NCI-H1930 (cell line): ENCODE measurements around the gene CNTN6.

Experiments
- DNase-seq, 2 experiments: peaks; one replicate each; lab custom pipeline; 2025; lab: John Stamatoyannopoulos, UW

Gene CNTN6

DNA sequence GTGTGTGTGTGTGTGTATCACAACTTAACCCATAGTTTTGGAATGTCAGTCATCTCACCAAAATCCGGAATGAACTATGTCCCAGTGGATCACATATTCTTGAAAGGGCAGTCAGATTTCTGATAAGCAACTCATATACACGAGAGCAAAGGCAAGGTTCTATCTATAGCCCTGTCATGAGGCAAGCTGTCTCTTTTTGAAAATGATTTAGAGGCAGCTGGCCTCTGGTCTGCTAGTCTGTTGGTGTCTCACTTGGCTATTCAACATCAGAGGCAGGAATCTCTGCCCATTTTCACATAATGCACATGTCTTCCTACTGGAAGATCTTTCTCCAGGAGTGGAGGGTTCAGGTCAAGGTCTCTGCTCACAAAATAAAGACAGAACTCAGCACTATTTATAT lies 79.8 kb downstream of the CNTN6 start:
- no peak for DNase-seq

DNA sequence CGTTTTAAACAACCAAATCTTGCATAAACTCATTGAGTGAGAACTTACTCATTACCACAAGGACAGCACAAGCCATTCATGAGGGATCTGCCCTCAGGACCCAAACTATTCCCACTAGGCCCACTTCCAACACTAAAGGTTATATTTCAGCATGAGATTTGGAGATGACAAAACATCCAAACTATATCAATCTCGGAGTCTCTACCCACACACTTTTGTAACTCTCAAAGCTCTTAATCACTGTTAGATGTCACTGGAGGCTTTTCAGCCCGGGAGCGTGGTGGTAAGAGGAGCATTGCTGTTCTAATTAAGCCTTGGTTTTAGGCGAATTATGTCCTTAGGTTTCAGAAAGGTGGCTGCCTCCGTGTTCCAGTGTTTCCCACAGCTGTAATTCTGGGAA lies 86.3 kb downstream of the CNTN6 start:
- DNase-seq = no peak

DNA sequence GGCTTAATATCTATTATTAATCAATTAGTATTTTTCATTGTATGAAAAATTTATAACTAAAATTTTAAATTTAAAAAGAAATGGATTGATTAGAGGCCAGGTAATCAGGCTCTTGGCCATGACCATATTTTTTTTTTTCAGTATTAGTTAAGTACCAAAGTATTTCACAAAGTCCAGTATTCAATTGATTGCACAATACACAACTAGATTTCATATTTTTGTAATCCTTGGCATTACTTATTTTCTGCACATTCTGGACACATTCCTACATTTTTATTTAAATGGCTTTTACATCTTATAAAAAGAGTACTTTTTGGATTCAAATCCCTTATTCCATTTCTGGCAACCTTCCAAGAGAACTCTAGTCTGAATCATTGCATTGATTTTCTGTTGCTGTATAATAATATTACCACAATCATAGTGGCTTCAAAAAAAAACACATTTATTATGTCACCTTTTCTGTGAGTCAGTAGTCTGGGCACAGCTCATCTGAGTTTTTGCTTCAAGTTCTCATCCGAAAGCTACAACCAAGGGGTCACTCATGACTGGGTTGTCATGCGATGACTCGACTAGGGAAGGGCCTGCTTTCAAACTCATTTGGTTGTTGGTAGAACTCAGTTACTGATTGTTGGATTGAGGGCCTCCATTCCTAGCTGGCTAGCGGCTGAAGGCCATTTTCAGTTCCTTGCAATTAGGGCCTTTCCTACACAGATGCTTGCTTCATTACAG lies 90.7 kb downstream of the CNTN6 start:
- DNase-seq = no peak

DNA sequence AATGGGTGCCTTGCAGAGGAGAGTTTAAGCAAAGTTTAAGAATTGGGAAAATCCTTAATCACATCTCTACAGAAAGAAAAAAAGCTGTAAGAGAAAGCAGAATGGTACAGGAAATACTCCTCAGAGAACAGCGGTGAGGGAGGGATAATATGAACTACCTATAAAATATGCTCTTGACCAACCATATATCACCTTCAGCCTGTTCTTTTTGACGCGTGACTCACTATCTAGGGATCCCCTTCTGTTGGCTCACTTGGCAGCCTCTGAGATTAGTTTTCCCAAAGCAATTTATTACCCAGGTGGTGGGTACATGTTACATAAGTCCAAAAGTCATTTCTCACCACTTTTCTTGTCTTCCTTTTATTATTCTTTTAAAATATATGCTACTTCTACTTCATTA lies 97.7 kb downstream of the CNTN6 start:
- DNase-seq = no peak

DNA sequence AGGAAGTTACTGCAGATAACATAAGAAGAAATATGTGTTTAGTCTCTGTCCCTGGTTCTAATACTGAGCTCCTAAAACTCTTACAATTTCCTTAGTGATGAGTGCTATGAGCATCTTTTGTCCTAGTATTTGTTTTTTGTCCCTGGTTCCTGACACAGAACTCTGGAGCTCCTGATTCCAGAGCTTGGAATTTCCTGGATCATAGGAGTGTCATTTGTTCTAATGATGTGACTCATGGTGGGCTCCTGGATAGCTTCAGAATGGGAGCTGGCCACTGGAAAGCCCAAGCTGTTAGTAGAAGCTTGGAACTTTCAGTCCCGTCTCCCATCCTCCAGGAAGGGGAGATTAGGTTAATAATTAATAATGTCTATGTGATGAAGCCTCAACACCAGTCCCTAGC lies 98.2 kb downstream of the CNTN6 start:
- no peak for DNase-seq

DNA sequence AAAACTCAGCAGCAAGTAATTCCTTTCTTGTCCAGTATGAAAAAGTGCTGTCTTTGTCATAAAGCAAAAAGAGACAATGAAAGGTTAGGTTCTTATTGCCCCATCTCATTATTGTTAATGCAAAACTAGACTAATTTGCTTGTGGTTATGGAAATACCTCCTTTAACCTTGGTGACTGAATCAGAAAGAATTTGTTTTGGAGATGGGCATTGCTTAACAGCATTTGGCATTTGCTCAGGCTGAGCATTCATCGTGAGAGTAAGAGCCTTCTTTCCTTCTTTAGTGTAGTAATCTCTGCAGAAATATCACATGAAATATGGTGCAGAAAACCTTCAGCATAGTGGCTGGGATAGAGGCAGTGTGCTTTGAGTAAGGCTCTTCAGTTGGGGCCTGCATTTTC lies 103.1 kb downstream of the CNTN6 start:
- DNase-seq = no peak

DNA sequence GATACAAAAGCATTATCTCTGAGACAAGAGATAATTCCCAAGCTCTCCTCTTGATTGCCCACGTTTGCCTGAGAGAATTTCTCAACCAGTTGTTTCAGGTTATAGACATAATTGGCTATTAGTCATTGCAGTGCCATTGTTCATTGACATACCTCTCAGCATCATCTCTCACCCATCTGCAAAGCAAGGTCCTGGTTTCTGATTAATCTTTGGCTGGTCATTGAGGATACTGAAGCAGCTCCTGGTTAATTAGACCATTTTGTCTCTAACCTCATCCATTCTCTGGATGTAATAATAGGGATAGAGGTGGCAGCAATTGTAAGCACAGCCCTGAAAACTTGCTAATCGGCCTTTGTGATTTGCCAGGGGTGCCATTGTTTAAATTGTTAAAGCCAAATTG lies 104.2 kb downstream of the CNTN6 start:
- DNase-seq = no peak

DNA sequence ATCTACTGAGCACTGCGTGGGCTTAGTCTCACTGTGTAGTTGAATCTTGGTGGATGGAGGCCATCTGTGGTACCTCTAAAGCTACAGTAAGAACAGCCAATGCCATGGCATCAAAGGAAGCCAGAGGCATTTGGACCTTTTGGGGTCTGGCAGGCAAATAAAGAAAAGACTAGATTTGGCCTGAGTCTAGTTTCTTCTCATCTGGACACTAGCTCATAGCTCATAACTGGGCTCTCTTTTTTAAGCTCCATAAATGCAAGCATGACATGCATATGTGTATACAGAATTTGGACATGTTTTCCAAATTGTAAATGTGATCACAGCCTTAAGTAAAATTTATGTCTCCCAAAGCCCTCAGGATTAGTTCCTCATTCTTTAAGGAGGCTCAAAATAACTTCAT lies 107.5 kb downstream of the CNTN6 start:
- no peak for DNase-seq

DNA sequence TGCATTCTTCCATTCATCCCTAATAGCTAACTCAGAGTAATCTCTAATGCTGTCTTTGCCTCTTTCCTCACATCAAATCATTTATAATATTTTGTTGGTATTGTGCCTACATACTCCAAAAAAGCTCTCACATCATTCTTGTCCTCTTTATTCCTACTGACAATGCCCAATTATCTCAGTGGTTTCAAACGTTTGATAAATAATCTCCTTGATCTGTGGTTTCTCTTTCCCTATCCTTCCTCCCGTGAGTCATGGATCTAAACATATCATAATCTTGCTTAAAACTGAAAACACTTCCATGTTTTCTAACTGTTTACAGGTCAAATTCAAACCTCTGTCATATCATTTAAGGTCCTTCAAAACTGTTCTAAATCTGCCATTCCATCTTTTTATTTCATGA lies 115.1 kb downstream of the CNTN6 start:
- DNase-seq = no peak

DNA sequence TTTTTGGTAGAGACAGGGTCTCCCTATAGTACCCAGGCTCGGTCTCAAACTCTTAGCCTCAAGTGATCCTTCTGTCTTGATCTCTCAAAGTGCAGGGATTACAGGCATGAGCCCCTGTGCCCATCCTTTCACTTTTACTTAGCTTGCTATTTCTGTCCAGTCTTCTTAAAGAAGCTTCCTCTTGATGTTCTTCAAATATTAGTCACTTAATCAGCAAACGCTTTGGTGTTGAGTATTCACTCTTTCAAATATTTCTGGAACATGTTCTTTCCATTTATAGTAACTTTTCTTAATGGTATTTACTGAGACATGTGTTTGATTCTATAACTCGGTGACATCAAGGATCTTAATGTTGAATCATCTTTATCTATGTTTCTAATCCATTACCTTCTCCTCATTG lies 122.1 kb downstream of the CNTN6 start:
- no peak for DNase-seq

DNA sequence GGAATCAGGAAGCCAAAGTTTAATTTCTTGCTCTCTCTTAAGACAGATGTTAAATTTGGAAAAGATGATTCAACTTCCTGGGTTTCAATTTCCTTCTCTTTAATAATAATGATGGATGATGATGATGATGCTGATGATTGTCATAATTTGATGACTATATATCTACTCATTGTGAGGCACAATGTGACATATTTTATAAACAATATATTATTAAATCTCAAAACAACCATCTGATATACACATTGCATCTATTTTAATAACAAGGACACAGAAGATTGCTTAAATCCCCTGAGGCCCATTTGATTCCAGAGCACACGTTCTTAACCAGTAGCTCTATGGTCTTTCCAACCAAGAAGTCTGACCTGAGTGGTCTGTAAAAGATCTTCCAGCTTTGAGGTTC lies 124.0 kb downstream of the CNTN6 start:
- no peak for DNase-seq

DNA sequence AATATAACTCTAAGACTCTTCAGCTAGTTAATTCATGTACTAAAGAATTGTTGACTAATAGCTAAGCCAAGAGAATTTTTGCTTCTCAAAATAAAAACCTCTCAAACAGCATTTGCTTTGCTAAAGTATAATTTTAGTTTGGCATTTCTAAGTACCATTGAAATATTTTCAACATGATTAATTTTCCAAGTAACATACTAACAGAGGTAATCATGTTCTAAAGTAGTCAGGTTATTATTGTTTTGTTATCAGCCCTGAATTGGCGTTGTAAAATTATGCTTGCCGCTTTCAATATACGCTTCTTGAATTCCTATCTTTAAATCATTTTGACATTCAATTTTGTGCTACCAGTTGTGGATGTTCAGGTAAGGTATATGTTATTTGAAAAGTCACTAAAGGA lies 134.3 kb downstream of the CNTN6 start:
- DNase-seq = no peak

DNA sequence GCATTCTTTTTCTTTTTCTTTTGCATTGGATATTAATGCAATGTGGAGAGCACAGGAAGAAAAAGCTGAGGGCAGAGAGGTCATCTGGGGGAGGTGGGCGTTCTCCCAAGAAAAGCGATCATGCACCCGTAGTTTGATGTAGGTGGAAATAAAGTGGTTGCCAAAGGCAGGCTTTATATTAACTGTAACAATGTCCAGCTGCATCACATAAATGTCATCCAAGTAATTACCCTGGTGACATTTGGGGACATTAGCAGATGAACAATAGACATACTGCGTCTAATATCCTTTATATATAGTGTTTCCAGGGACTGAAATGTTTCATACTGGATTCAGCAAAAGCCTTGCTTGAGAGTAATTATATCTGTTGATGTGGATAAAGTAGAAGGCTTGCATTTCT lies 135.5 kb downstream of the CNTN6 start:
- DNase-seq = no peak

DNA sequence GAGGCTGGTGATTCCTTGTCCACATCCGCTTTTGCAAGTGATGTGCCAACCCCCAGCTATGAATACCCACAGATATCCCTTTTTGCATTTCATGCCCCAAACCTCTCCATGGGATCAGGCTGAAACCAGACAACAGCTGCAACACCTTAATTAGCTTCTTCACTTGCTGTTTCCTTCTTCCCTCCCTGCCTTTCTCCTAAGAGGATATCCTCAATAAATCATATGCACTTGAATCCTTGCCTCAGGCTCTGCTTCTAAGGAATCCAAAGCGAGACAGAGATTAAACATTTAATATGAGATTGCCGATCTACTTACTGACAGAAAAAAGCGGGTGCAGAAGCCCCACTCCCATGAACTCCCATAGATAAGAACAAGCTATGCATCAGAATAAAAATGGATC lies 138.1 kb downstream of the CNTN6 start:
- no peak for DNase-seq

DNA sequence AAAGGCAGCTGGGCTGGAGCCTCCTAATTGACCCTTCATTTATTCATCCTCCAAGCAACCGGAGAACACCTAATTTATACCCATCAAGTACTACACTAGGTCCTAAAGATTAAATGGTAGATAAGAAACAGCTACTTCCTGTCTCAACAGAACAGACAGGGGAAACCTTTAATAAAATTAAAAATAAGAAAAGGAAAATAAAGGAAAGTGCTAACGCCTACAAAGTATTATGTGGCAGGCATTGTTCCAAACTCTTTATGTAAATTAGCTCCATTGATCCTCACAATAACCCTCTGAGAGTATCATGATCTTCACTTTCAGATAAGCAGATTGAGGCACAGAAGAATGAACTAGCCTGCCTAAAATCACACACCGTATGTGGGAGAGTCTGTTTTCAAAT lies 139.5 kb downstream of the CNTN6 start:
- DNase-seq = no peak

DNA sequence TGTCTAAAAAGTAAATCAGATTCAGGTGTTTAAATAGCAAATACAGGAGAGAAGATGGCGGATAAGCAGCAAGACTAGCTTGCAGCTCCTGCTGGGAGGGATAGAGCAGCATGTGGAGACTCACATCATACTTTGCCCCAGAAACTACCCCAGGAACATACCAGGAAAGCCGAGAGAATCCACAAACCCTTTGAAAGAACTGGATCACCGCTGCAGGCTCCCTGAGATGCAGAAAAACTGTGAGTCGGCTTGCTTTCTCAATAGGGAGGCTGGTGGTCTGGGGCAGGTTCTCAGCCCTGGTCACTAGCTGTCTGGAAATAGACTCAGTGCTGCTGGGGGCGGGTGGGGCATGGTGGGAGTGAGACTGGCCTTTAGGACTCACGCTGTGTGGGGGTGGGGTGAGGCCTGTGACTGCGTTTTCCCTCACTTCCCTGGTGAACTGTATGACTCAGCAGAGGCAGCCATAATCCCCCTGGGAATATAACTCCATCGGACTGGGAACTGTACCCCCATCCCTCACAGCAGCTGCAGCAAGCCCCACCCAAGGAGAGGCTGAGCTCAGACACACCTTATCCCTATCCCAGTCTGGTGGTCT lies 142.8 kb downstream of the CNTN6 start:
- DNase-seq = no peak

DNA sequence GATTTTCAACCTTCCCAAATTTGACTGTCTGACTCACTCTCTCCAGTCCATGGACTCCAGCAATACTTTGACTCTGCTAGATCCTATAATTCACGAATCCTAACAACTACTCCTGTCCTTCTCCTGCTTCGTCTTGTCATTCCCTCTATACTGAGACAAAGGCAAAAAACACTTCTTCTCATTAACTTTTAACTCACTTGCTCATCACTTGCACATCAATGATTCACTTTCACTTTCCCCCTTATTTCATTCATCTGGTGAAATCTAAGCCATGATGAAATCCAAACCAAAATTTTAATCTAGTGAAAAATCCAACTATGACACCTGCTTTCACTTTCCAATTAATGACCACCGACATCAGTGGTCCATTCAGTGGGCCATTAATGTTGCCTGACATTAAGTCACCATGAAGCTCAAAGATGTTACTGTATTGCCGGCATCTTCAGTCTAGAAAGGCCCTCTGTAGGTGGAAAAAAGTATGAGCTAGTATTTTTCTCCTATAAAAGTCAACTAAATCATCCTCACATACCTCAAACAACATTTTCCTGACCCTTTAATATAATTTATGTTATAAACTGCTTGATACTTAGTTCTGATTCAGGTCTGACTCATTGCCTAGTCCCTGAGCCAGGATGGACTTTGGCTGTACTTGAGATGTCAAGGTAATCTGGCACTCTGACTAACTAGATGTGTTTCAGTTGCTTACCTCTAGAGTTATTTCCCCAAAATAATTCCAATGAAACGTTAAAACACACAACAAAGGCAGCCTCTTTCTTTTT lies 158.6 kb downstream of the CNTN6 start:
- no peak for DNase-seq

DNA sequence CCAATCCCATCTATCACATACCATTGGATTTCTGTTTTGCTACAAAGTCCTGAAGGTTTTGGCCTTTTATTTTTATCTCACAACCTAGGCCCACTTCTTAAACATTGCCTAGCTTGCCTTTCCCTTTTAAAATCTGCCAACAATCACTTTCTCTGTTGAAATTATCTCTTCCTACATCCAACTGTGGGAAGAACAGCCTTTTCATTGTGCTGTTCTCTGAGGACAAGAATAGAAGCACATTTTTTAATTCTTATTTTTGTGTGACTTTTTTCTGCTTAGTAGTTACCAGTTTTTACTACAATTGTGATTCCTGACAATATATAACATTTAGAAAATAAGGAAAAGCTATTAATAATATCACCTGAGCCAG lies 159.2 kb downstream of the CNTN6 start:
- DNase-seq = no peak

DNA sequence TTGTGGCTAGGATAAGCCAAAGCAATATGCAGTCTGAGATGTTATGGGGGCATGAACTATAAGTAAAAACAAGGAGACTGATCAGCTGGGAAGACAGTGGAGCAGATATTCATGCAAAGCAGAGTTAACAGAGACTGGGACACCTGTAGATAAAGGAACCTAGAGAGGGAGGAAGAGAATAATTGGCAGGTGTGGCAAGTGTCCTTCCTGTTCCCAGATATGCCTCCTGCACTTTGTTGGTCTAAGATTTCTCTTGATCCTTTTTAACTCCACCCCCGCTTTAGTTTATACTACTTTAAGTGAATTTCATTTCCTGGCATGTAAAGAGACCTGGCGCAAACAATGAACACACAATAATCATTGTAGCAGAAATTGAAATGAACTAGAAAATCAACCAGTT lies 169.4 kb downstream of the CNTN6 start:
- no peak for DNase-seq

DNA sequence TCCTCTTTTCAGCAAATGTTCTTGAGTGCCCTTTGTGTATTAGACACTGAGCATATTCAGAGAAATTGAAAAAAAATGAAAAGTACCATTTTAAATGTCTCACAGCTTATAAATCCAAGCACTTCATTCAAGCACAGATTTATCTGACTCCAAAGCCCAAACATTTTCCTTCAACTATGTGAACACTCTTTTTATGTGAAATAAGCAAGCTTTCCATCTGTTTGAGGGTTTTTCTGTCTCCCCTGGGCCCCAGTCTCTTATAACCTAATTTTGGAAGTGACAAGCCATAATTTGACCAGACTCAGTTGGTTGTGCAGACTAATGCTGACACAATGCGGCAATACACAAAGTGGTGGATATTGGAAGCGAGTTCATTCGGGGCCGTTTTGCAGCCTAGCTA lies 170.3 kb downstream of the CNTN6 start:
- DNase-seq = no peak

DNA sequence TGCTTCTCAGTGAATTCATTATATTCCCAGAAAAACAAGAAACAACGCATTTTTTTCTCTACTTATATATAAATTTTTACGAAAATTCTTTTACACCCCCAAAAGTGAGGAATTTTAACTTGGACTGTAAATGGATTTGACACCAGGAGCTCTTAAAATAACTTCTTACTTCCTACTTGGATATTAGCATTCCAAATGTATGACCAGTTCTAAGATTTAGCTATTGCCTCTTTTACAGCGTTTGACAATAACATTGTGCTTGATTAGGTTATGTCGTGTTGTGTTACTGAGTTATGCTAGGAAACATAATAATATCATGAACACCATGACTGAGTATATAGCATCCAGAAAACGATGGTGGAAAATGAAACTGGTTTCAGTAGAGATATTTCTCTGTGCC lies 177.0 kb downstream of the CNTN6 start:
- DNase-seq = no peak

DNA sequence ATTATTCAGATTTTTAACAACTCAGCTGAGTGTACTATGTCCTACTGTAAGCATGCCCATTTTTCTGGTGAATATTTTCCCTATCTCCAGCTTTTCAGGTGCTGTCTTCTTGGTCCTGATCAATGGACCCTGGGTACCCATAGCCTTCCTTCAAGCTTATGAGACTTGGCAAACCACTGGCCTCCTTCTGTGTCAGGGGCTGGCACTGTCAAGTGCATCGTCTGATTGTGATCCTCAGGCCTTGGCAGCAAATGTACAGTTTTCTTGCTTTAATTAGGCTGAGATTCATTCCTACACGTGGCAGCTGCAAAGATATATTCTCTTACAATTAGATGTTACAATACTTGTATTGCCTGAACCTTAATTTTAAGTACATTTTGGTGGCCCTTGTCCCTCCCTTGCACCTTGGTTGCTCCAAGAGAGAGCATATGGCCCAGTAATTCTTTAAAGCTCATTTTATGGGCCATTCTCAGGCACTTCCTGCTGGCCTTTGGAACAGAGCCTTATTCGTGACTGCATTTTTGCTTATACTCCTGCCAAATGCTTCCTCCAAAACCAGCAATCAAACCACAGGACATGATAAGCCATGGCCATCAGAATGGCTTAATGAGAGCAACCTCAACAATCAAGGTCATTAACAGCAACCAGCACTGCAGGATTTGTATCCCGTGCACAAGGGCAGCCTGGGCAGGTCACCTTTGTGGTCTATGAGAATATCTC lies 179.9 kb downstream of the CNTN6 start:
- no peak for DNase-seq

DNA sequence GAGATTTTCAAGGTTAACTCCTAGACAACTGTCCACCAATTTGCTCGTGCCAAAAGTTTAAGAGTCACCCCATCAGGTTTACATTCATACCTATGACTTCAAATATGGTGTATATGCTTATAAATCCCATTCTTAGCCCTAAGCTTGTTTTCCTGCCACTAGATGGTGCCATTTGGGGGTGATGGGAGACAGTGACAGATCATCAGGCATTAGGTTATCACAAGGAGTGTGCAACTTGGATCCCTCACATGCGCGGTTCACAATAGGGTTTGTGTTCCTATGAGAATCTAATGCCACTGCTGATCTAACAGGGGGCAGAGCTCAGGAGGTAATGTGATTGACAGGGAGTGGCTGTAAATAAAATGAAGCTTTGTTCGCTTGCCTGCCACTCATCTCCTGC lies 182.7 kb downstream of the CNTN6 start:
- DNase-seq = no peak
